Endothelial cell of umbilical vein (primary cell): Measurements from ENCODE around the gene SRBD1. TPM values are rescaled to one million over a fixed set of nuclear protein-coding genes. Genes with fewer than 3 reads are reported as not detected.

Experiments
- BruUV-seq: library from RNA; stranded (reverse); fragments of 400-500 nt; replicated peaks from 2 replicates; lab custom pipeline; 2021; lab: Mats Ljungman, UMichigan
- CTCF ChIA-PET: fragments of 300-600, 350-600 bp; sonication (Branson Sonifier 250); formaldehyde crosslinking; loops from one replicate; lab custom pipeline; 2021; ENCODE audit warnings: antibody characterized with exemption, inconsistent platforms; lab: Charles Lee
- POLR2A ChIA-PET: fragments of 300-600, 350-600 bp; sonication (Branson Sonifier 250); formaldehyde crosslinking; loops from one replicate; lab custom pipeline; 2021; ENCODE audit warnings: antibody characterized with exemption, inconsistent platforms; lab: Charles Lee
- DNase-seq: peaks from one replicate; pipeline ENCODE4 v3.0.0-alpha.2; 2011; ENCODE audit warnings: low read depth, low spot score
- FAIRE-seq: peaks from 2 replicates; lab custom pipeline; 2011; peaks lifted over from hg19 to GRCh38; lab: Jason Lieb, UNC
- H2AFZ ChIP-seq: 2 replicates; pipeline ENCODE4 v1.6.0; 2012; ENCODE audit warnings: low read depth, low read length, control low read depth, inconsistent platforms
- H3K27ac ChIP-seq: 2 replicates; pipeline ENCODE4 v1.5.1; 2011; ENCODE audit warnings: low read depth, mild to moderate bottlenecking, control low read depth, low read length, moderate library complexity; ENCODE audit not compliant: insufficient read depth
- H3K27me3 ChIP-seq, 2 experiments: 2 replicates each; pipeline versions ENCODE4 v1.6.0 to v1.6.1; 2011; ENCODE audit warnings: low read length in 2 of 2, mixed read lengths in 1 of 2; ENCODE audit not compliant: control insufficient read depth in 2 of 2, insufficient read depth in 2 of 2
- H3K36me3 ChIP-seq, 2 experiments: 2 replicates in 1 of 2; 3 replicates in 1 of 2; pipeline ENCODE4 v1.5.1; 2011; ENCODE audit warnings: low read length in 2 of 2, mild to moderate bottlenecking in 1 of 2, moderate library complexity in 1 of 2; ENCODE audit not compliant: control insufficient read depth in 2 of 2, insufficient read depth in 2 of 2; ENCODE audit errors: extremely low read depth in 1 of 2
- H3K4me1 ChIP-seq: 3 replicates; pipeline ENCODE4 v1.5.1; 2011; ENCODE audit warnings: mild to moderate bottlenecking, low read length; ENCODE audit not compliant: control insufficient read depth, insufficient read depth; ENCODE audit errors: extremely low read depth
- H3K4me2 ChIP-seq: 2 replicates; pipeline ENCODE4 v1.6.1; 2011; ENCODE audit warnings: low read length, control low read depth, mixed read lengths; ENCODE audit not compliant: insufficient read depth
- H3K4me3 ChIP-seq, 3 experiments: fragments of 200-600 bp in 1 of 3; sonication (generic), shearing (Covaris generic) in 1 of 3; replicated peaks in 1 of 3; 2 replicates each; pipeline ENCODE4 v1.5.1; 2011 to 2016; ENCODE audit warnings: control low read depth in 3 of 3, low read length in 3 of 3, mild to moderate bottlenecking in 2 of 3, inconsistent platforms in 1 of 3, low read depth in 1 of 3, moderate library complexity in 1 of 3; ENCODE audit not compliant: insufficient read depth in 1 of 3
- H3K79me2 ChIP-seq: 2 replicates; pipeline ENCODE4 v1.6.0; 2012; ENCODE audit warnings: low read length, inconsistent platforms; ENCODE audit not compliant: control insufficient read depth, insufficient read depth
- H3K9ac ChIP-seq: replicated peaks from 2 replicates; pipeline ENCODE3; 2011; ENCODE audit warnings: low read length, control low read depth; ENCODE audit not compliant: insufficient read depth; ENCODE audit errors: extremely low read depth
- H3K9me1 ChIP-seq: replicated peaks from 3 replicates; pipeline ENCODE4 v1.6.0; 2011; ENCODE audit warnings: mild to moderate bottlenecking, low read length; ENCODE audit not compliant: control insufficient read depth, insufficient read depth; ENCODE audit errors: extremely low read depth
- H3K9me3 ChIP-seq: replicated peaks from 2 replicates; pipeline ENCODE4 v1.5.1; 2012; ENCODE audit warnings: low read length, inconsistent platforms; ENCODE audit not compliant: control insufficient read depth, insufficient read depth
- H4K20me1 ChIP-seq: replicated peaks from 2 replicates; pipeline ENCODE3; 2011; ENCODE audit warnings: mild to moderate bottlenecking, low read length; ENCODE audit not compliant: control insufficient read depth, insufficient read depth; ENCODE audit errors: extremely low read depth
- CTCF ChIP-seq, 2 donors: IDR thresholded peaks; 1 replicate in 1 of 2; 2 replicates in 1 of 2; pipeline ENCODE4 v1.5.1; 2011; ENCODE audit warnings: low read length in 2 of 2, mild to moderate bottlenecking in 2 of 2, moderate library complexity in 2 of 2, control low read depth in 1 of 2, inconsistent platforms in 1 of 2, low read depth in 1 of 2; ENCODE audit not compliant: insufficient read depth in 1 of 2; ENCODE audit errors: extremely low read depth in 1 of 2
- EZH2 ChIP-seq: IDR thresholded peaks from 2 replicates; pipeline ENCODE4 v1.6.1; 2012; ENCODE audit warnings: borderline replicate concordance, low read depth, mild to moderate bottlenecking, moderate library complexity, low read length, inconsistent platforms; ENCODE audit not compliant: severe bottlenecking
- FOS ChIP-seq: IDR thresholded peaks from 2 replicates; pipeline ENCODE4 v1.6.1; 2011; ENCODE audit warnings: mild to moderate bottlenecking, low read length, moderate library complexity, borderline replicate concordance; ENCODE audit not compliant: insufficient read depth
- GATA2 ChIP-seq: IDR thresholded peaks from 2 replicates; pipeline ENCODE4 v1.7.0; 2011; ENCODE audit warnings: low read depth, mild to moderate bottlenecking, moderate library complexity, mixed read lengths, low read length; ENCODE audit not compliant: insufficient read length, insufficient read depth
- JUN ChIP-seq: IDR thresholded peaks from 2 replicates; pipeline ENCODE4 v1.6.1; 2011; ENCODE audit warnings: borderline replicate concordance, low read depth; ENCODE audit not compliant: insufficient read length, insufficient read depth
- MAX ChIP-seq: IDR thresholded peaks from 2 replicates; pipeline ENCODE4 v1.6.1; 2011; ENCODE audit not compliant: insufficient read depth, insufficient read length
- MYC ChIP-seq: IDR thresholded peaks from one replicate; pipeline ENCODE4 v1.6.1; 2011; ENCODE audit warnings: mild to moderate bottlenecking, low read depth, low read length
- POLR2A ChIP-seq: IDR thresholded peaks from 2 replicates; pipeline ENCODE4 v1.6.1; 2012; ENCODE audit warnings: low read depth, mild to moderate bottlenecking, control low read depth, low read length
- POLR2AphosphoS5 ChIP-seq: IDR thresholded peaks from 2 replicates; pipeline ENCODE4 v1.6.1; 2012; ENCODE audit warnings: low read depth, mild to moderate bottlenecking, control low read depth, low read length, moderate library complexity; ENCODE audit not compliant: insufficient read depth
- dilution Hi-C: fragments of 300-500 bp; cut with MboI; formaldehyde crosslinking; loops from one replicate; pipeline ENCODE4 v1.15.0; 2019; ENCODE audit warnings: low sequenced_read_pairs; ENCODE audit not compliant: extremely low pct_ligation_motif_present
- intact Hi-C: fragments of 100-400 bp; cut with micrococcal nuclease; formaldehyde crosslinking; loops from one replicate; pipeline ENCODE4 v1.10.0; 2022
- polyA plus RNA-seq, 4 experiments: library from polyadenylated mRNA; depleted of rRNA in 3 of 4; stranded (reverse) in 3 of 4; unstranded in 1 of 4; fragments of >200 nt; gene quantifications; 2 replicates each; pipeline versions ENCODE4 v1.2.1 to v1.2.3, GENCODE V29; 2011 to 2012; ENCODE audit warnings: missing spikeins in 1 of 4
- total RNA-seq: library from RNA; stranded (reverse); gene quantifications from 2 replicates; pipeline ENCODE4 v1.2.3, GENCODE V29; 2021

SRBD1 gene
- total and polyA plus RNA-seq, 2 donors (not counting 3 experiments of a cell fraction or from before 2014, with no cell fraction given): 3.7 to 12.5 TPM

- Histone ChIP-seq H3K27me3 (no peaks in the 10 kb centered on the region), H3K9ac (no peak overlapping the region), H3K4me2 (no peak overlapping the region), H3K4me3 (no peak overlapping the region), H3K36me3 (no peaks in the 10 kb centered on the region), H2AFZ (no peak overlapping the region), H3K27ac (no peak overlapping the region), H4K20me1 (no peaks in the 10 kb centered on the region), H3K9me3 (no peaks in the 10 kb centered on the region), H3K4me1 (peaks cover 6% of the 10 kb centered on the region), H3K79me2 (no peaks in the 10 kb centered on the region), H3K9me1 (no peaks in the 10 kb centered on the region)
- ChIA-PET CTCF (no interaction called here), POLR2A (no interaction called here)
- intact Hi-C loops: no loop called here
- BruUV-seq: no TSS peak
- TF ChIP-seq GATA2 (no peak), MYC (no peak), POLR2AphosphoS5 (no peak), EZH2 (no peak), CTCF (IDR thresholded peaks at IDR 0.05; ENCODE audit: extremely low read depth in 1 of 2, insufficient read depth in 1 of 2, low read depth in 1 of 2, low read length in 2 of 2) (no peak), MAX (no peak), POLR2A (no peak), JUN (no peak), FOS (no peak)
- FAIRE-seq: no peak
- no peak for DNase-seq
- dilution Hi-C loops: no loop called here
These were observed 150.2 kb downstream of the SRBD1 start for GRCh38 chr2:45460825-45461224.
